HG03558 (cell line): ENCODE results near the gene SNX8.

Source experiments
- ATAC-seq: cut with Tn5 transposase; IDR thresholded peaks from one replicate; pipeline ENCODE4 v1.9.1; 2021; ENCODE audit warnings: moderate number of reproducible peaks; ENCODE audit not compliant: unreplicated experiment; ENCODE audit errors: extremely low read depth

SNX8 gene

DNA sequence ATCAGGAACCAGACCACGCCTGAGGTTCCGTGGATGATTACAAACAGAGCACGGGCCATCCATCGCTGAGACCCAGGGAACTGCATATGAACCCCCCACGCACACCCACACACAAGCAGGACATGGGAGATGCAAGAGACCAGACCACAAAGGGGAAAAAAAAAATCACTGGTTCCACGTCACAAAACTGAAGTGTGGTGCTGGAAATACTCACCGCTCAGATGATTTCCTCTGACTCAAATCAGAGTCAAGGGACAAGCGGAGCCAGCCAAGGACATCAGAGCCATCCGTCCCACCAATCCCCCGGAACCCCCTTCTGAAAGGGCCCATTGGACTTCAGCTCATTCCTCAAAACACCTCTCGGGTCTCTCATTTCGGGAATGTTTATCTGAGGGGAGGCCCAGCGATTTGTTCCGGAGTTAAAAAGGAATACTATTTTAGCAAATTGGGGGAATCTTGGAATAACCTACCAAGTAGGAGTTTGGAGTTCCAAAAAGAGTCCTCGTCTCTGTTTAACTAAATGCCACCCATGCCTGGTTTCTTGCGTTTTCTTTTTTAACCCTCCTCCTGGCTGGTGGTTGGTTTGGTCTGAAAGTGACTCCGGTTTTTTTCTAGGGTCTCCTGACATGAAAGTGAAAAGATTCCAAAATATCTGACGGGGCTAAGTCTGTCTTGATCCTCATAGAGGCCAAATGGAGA, 15.0 kb downstream of the SNX8 start:
- no peak for ATAC-seq

DNA sequence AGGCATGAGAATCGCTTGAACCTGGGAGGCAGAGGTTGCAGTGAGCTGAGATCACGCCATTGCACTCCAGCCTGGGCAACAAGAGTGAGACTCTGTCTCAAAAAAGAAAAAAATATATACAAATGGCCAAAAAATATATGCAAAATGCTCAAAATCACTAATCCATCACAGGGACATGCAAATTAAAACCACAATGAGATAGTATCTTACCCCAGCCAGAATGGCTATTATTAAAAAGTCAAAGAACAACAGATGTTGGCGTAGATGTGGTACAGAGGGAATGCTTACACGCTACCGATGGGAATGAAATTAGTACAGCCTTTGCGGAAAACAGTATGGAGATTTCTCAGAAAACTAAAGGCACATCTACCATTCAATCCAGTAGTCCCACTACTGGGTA, 17.4 kb downstream of the SNX8 start:
- ATAC-seq: no peak

DNA sequence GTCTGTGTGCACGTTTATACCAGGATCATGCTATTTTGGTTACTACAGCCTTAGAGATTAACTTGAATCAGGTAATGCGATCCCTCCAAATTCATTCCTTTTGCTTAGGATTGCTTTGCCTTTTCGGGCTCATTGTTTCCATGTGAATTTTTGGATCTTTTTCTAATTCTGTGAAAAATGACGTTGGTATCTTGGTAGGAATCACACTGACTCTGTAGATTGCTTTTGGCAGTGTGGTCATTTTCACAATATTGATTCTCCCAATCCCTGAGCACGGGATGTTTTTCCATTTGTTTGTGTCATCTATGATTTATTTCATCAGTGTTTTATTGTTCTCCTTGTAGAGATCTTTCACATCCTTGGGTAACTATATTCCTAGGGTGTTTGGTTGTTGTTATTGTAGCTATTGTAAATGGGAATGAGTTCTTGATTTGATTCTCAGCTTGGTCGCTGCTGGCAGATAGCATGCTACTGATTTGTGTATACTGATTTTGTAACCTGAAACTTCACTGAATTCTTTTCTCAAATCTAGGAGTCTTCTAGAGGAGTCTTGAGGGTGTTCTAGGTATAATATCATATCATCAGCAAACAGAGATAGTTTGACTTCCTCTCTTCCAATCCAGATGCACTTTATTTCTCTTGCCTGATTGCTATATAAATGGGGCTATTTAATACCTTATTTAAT, 18.2 kb downstream of the SNX8 start:
- ATAC-seq: no peak

DNA sequence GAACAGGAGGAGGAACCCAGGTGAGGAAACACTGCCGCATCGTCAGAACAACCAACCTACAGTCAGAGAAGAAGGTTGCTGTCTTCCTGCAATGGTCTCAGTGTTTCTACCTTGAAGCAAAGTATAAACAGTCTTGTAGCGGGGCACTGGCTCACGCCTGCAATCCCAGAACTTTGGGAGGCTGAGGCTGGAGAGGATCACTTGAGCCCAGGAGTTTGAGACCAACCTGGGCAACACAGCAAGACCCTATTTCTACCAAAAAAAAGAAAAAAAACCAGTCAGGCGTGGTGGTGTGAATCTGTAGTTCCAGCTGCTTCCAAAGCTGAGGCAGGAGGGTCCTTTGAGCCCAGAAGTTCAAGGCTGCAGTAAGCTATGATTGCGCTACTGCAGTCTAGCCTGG, 23.4 kb downstream of the SNX8 start:
- ATAC-seq: no peak

DNA sequence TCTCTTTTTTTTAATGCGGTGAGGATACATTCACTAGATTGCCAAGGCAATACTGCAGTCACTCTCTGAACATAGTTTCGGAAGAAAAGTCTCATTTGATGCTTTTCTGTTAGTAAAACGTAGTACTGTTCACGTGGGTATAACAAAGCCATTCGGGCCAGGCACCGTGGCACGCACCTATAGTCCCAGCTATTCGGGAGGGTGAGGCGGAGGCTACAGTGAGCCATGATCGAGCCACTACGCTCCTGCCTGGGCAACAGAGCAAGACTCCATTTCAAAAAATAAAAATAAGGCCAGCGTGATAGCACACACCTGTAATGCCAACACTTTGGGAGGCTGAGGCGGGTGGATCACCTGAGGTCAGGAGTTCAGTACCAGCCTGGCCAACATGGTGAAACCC, 24.6 kb downstream of the SNX8 start:
- no peak for ATAC-seq

DNA sequence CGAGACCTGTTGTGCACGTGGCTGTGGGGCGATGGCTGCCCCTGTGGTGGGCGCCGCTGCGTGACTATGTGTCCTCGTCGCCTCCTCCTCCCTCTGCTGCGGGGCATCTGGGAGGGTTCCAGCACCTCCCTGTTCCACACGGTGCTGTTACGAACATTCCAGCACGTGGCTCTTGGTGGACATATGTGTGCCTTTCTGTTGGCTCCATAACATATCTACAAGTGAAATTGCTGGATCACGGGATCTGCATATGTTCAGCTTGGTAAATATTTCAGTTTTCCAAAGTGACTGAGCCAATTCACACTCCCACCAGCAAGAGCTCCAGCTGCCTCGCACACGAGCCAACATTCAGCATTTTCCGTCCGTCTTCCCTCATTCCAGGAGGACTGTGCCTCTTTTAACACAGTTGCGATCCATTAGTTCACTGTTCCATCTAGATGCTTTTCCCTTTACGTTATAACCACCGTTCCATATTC, 25.1 kb downstream of the SNX8 start:
- ATAC-seq: no peak

DNA sequence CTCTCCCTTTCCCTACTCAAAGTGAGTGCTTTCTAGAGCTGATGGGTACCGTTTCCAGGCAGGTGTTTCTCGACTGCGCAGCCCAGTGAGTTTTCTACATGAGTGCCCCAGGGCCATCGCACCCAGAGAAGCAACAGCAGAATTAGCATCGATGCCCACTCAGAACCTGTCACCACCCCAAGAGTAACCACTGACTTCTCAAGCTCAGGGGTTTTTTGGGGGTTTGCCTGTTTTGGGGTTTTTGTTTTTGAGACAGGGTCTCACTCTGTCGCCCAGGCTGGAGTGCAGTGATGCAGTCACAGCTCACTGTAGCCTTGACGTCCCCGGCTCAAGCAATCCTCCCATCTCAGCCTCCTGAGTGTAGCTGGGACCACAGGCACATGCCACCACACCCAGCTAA, 25.7 kb downstream of the SNX8 start:
- no peak for ATAC-seq

DNA sequence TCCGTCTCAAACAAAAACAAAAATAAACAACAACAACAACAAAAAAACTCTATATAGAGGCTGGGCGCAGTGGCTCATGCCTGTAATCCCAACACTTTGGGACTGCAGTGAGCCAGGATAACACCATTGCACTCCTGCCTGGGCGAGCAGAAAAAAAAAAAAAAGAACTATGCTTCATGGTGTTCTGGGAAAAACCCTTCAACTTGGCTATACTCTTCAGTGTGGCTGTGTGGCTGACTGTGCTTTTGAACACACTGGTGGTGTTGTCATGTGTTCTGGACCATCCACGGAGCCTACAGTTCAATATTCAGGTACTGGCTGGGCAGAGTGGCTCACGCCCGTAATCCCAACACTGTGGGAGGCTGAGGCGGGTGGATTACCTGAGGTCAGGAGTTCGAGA, 26.5 kb downstream of the SNX8 start:
- no peak for ATAC-seq

DNA sequence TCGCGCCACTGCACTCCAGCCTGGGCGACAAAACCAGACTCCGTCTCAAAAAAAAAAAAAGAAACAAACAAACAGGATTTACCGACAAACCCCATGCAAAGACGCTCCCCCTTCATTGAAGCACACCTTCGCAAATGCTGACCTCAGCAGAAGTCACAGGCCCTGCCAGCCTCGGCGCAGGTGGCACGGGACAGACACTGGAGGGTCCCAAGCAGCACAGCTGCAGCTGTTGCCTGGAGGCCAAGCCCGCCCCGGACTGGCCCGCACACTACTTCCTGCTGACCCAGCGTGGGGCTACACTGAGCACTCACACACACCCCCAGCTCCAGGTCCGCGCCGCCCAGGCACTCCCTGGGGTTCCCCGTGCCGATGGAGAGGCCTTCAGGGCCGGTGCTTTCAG, 31.2 kb downstream of the SNX8 start:
- ATAC-seq: no peak

DNA sequence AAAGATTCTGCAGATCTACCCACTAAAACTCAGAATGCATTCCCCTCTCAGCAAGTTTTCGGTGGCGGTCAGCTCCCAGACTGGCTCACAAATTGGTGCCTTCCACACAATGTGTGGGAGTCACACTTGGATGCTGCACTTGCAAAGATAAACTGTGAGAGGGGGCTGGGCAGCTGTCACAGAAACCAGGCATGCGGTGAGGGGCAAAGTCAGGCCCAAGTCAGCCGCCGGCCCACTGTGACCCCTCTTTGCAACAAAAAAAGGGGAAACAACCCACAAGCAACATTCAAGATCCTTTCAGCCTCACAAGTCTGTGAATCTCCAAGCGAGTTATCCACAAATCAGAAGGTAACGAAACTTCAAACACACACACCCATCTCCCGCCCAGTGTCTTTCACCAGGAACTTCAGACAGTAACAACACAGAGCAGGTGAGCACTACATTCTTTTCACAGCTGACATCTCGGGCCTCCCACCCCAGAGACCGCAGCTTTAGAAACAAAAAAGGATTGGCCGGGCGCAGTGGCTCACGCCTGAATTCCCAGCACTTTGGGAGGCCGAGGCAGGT, 32.0 kb downstream of the SNX8 start:
- ATAC-seq: no peak

DNA sequence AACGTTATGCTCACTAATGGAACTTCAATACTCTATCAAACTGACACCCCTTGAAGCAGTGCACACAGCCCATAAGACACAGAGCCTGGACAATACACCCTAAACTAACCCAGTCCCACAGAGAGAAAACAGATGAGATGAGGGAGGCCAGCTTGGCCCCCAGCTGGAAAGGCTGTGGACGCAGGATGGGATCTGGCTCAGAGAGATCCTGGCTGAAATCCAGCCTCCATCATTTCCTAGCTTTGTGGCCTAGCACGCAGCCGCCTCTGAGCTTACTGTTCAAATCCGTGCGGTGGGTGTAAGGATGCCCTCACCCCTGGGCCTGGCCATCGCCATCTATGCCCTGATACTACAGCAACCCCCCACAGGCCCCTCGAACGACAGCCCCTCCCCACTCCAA, 32.7 kb downstream of the SNX8 start:
- ATAC-seq: no peak

DNA sequence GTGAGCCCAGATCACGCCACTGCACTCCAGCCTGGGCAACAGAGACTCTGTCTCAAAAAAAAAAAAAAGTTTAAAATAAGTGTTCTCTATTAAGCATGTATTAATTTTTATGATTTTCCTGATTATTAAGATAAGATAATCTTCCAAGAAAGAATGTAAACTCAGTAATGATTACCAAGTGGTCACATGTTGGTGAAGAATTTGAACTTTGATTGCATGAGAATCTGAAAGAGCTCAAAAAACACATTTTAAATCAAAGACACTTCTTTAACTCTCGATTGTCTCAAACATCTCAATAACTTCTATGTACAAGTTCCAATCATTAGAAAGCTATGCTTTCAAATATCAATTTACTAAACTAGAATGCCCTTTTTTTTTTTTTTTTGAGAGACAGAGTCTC, 33.8 kb downstream of the SNX8 start:
- ATAC-seq: no peak

DNA sequence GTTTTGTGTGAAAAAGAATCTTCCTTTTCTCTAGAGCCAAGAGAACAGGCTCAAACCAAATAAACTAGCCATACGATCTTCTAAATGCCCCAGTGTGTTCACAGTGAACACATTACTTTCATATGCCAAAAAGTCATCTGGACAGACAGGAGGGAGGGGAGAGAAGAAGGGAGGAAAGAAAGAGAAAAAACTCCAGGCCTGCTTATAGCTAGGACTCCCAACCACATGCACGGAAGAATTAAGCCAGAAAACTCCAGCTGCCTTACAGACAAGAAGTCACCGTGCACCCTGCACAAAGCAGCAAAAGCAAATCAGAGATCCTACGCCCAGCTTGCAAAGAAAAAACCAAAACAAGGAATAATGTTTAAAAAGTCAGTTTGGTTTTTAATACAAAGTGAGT, 34.3 kb downstream of the SNX8 start:
- ATAC-seq: no peak

DNA sequence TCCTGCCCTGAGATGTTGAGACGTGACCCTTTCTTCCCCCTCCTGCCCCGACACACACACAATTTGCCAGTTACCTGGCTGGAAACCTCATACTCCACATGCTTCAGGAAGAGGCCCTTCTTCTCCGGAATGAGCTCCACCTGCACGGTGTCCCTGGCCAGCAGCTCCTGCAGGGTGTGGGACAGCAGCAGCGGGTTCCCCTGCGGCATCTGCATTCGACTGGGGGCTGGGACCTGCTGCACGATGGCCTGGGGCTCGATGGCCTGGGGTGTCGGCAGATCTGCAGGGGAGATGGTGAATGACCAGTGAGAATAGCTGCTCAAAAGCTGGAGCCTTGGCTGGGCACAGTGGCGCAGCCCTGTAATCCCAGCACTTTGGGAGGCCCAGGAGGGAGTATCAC, 36.2 kb downstream of the SNX8 start:
- no peak for ATAC-seq

DNA sequence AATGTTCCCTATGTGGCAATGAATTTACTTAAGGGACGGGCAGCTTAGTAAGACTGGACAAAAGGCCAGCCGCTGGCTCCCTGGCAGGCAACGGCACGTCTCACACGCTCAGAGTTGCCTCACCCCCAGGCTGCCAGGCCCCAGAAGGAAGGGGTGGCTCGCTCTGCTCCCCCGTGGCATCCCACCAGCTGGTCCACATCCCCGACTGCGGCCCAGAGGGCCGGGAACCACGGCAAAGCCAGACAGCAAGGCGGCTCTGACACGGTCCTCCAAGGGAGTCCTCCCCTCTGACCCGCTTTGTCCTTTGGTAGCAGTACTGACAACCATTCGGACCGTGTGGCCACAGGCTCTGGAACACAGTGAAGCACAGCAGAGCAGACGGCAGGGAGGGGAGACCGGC, 38.1 kb downstream of the SNX8 start:
- no peak for ATAC-seq

DNA sequence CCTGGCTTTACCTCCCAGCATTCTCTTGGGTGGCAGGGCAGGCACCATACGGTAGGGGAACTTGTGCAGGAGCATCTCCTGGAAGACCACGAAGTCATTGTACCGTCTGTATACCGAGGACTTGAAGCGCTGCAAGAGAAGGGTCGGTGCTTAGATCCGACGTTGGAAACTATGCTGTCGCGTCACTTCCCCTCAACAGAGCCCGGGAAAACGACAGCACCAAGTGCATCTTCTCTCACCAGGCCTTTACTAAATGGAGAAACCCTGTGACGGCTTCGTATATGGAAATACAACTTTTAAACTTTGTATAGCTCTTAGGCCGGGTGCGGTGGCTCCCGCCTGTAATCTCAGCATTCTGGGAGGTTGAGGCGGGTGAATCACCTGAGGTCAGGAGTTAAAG, 39.1 kb downstream of the SNX8 start:
- no peak for ATAC-seq

DNA sequence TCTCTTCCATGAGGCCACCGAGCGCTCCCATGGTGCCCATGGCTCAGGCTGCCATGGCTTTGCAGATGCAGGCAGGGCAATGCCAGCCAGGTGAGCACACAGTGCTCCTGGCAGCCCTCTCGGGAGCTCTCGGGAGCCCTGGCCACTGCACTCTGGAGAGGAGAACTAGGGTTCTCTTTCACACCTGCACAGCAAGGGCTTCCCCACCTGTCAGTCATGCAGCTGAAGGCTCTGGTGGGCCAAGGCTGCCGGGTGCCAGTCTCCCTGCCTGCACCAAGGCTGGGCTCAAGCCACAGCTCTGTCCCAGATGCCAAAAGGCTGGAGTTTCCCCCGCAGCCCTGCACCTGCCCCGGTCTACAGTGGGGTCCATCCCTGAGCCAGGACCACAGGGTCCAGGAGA, 39.6 kb downstream of the SNX8 start:
- no peak for ATAC-seq

DNA sequence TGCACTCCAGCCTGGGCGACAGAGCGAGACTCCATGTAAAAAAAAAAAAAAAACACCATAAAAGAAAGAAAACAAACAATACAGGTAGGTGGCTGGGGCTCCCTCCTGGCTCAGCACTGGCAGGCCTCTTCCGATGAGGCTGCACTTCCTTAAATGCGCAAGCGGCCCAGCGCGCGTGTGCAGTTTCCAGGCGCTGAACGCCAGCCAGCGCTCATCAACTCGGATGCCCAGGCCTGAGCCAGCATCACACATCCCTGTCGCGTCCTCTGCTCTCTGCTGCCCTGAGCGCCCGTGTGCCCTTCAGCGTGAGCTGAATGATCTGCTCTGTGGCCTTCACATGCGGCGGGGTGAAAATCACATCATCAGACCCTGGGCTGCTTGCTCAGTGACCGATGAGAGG, 40.4 kb downstream of the SNX8 start:
- ATAC-seq: no peak

DNA sequence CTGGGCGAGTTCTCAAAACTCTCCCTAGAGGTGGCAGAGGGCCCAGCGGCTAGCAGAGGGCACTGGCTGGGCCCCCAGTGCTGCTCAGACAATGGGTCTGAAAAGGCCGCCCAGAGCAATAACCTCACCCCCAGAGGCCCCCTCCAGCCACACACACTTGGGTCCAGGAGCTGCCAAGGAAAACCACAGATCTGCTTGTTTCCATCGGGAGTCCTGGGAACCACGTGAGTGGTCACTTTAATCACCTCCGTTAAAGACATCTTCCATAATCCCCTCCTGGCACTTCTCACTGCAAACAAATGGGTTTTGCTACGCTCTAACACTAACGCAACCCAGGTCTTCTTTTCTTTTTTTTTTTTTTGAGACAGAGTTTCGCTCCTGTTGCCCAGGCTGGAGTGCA, 42.2 kb downstream of the SNX8 start:
- ATAC-seq: no peak

DNA sequence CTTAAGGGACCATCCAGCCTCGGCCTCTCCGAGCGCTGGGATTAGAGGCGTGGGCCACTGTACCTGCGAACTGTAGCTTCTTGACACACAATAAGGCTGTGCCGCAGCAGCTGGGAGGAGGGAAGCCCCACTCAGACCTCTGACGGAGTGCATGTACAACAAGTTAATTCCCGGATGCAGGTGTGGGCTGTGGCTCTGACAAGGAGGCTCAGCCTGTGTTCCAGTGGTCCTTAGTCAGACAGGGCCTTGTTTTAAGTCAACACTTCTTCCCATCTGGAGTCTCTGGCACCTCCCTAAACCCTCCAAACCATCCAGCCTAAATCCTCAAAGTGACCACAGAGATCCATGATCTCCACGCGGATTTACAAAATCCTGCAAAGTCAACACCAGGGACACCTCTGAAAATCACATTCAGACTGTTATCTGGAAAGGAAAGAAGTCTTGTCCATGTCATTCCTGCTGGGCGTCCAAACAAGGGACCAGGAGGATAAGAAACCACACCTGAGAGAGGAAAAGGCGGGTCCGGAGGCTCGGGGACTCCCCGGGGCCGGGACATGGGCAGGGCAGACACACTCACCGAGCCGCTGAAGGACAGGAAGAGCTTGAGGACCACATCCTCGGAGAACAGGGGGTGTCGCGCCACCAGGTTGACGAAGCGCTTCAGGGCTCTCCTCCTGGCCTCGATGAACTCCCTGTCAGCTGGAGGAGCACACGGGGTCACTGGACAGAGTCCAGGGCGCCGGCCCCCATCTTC, 42.8 kb downstream of the SNX8 start:
- ATAC-seq: no peak

DNA sequence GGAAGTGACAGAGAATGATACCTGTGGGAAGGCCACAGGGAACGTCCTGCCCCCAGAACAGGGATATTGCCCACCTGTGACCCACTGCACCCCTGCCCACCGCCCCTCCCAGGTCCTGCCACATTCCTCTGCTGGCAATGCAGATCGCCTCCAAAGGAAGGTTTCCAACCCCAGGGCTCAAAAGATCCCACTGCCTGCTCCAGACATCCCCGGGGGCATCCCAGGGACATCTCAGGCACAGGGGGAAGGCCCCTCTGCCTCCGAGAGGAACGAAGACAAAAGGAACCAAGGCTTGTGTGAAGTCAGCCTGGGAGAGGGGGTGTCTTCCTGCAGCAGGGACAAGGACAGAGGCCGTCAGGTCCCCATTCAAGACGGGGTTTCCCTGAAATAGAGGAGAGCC, 43.7 kb downstream of the SNX8 start:
- no peak for ATAC-seq
